RCC 7860 (cell line): ENCODE results near the gene ELFN1.
A peak's percentile ranks its signal among the peaks of the same experiment; 100 is the strongest.

Source experiments
- DNase-seq: peaks from one replicate; pipeline ENCODE4 v3.0.0-alpha.2; 2015; ENCODE audit warnings: low spot score
- FAIRE-seq: peaks from 2 replicates; lab custom pipeline; 2012; peaks lifted over from hg19 to GRCh38; lab: Jason Lieb, UNC

Gene ELFN1

GRCh38 chr7:1669954-1670893 is at the start of gene ELFN1:
ELFN1 (plus strand) TSS chr7:1670277; CDS start chr7:1744597, 74,320 bp downstream.
- no peak for DNase-seq
- no peak for FAIRE-seq

- FAIRE-seq (no peak), DNase-seq (no peak)
Observed at GRCh38 chr7:1620835-1621234, 49.2 kb upstream of the ELFN1 start.

GRCh38 chr7:1621718-1622117 is 48.4 kb upstream of the ELFN1 start:
- FAIRE-seq (no peak), DNase-seq (no peak)

GRCh38 chr7:1622441-1622840 is 47.6 kb upstream of the ELFN1 start:
- DNase-seq (no peak), FAIRE-seq (no peak)

- no peak for FAIRE-seq
- no peak for DNase-seq
Observed at GRCh38 chr7:1623810-1624209, 46.3 kb upstream of the ELFN1 start.

GRCh38 chr7:1624999-1625927 is 44.8 kb upstream of the ELFN1 start:
- FAIRE-seq (no peak), DNase-seq (no peak)

- no peak for FAIRE-seq
Observed at GRCh38 chr7:1626769-1627168, 43.3 kb upstream of the ELFN1 start.

GRCh38 chr7:1630700-1631336 is 39.3 kb upstream of the ELFN1 start:
- no peak for FAIRE-seq
- DNase-seq = no peak

More at GRCh38 chr7:1626769-1627168, 43.3 kb upstream of the ELFN1 start:
- no peak for DNase-seq

- no peak for FAIRE-seq
Observed at GRCh38 chr7:1631678-1632077, 38.4 kb upstream of the ELFN1 start.

GRCh38 chr7:1632506-1632905 is 37.6 kb upstream of the ELFN1 start:
- FAIRE-seq (no peak), DNase-seq (no peak)

More at GRCh38 chr7:1631678-1632077, 38.4 kb upstream of the ELFN1 start:
- DNase-seq = no peak

- no peak for FAIRE-seq
- no peak for DNase-seq
Observed at GRCh38 chr7:1632916-1633785, 36.9 kb upstream of the ELFN1 start.

GRCh38 chr7:1635401-1635800 is 34.7 kb upstream of the ELFN1 start:
- FAIRE-seq = no peak

GRCh38 chr7:1637155-1637554 is 32.9 kb upstream of the ELFN1 start:
- no peak for FAIRE-seq
- DNase-seq = peak; percentile 14

More at GRCh38 chr7:1635401-1635800, 34.7 kb upstream of the ELFN1 start:
- DNase-seq = no peak

- DNase-seq (no peak), FAIRE-seq (no peak)
Observed at GRCh38 chr7:1638215-1638661, 31.8 kb upstream of the ELFN1 start.

- DNase-seq = no peak
- FAIRE-seq = no peak
Observed at GRCh38 chr7:1639071-1639470, 31.0 kb upstream of the ELFN1 start.

GRCh38 chr7:1639532-1640175 is 30.4 kb upstream of the ELFN1 start:
- DNase-seq (no peak), FAIRE-seq (no peak)

- no peak for FAIRE-seq
Observed at GRCh38 chr7:1640376-1641172, 29.5 kb upstream of the ELFN1 start.

GRCh38 chr7:1641173-1641572 is 28.9 kb upstream of the ELFN1 start:
- FAIRE-seq = no peak

More at GRCh38 chr7:1640376-1641172, 29.5 kb upstream of the ELFN1 start:
- no peak for DNase-seq

More at GRCh38 chr7:1641173-1641572, 28.9 kb upstream of the ELFN1 start:
- DNase-seq = no peak
